Left lung (tissue), 10 donors: ENCODE measurements around the gene MXD1. TPM values are rescaled to one million over a fixed set of nuclear protein-coding genes. Genes with fewer than 3 reads are reported as not detected.

Experiments
- ATAC-seq: fragments of 200-7000 bp; cut with Tn5 transposase; one replicate; pipeline ENCODE4 v1.9.1; 2020; ENCODE audit warnings: moderate library complexity
- DNase-seq, 4 donors: peaks; one replicate each; pipeline ENCODE4 v3.0.0-alpha.2; 2013 to 2020
- H3K27ac ChIP-seq, 2 donors: fragments of 200-600 bp; sonication (generic) in 1 of 2; one replicate each; pipeline versions ENCODE4 v1.5.0 to v1.8.0; 2020 to 2021
- H3K27me3 ChIP-seq, 2 donors: fragments of 200-600 bp; sonication (generic) in 1 of 2; one replicate each; pipeline versions ENCODE4 v1.5.0 to v1.8.0; 2020 to 2021
- H3K36me3 ChIP-seq, 2 donors: fragments of 200-600 bp; sonication (generic) in 1 of 2; one replicate each; pipeline versions ENCODE4 v1.5.0 to v1.8.0; 2020 to 2021
- H3K4me1 ChIP-seq, 2 donors: fragments of 200-600 bp; one replicate each; pipeline ENCODE4 v1.8.0; 2021
- H3K4me3 ChIP-seq, 2 donors: fragments of 200-600 bp; sonication (generic) in 1 of 2; one replicate each; pipeline versions ENCODE4 v1.5.0 to v1.8.0; 2020 to 2021; ENCODE audit warnings: mild to moderate bottlenecking in 1 of 2
- H3K9me3 ChIP-seq, 2 donors: fragments of 200-600 bp; sonication (generic) in 1 of 2; one replicate each; pipeline versions ENCODE4 v1.5.0 to v1.8.0; 2020 to 2021
- intact Hi-C, 2 donors: fragments of 100-400 bp; cut with DNase I; formaldehyde crosslinking; loops; one replicate each; pipeline versions ENCODE4 v1.11.2 to v1.14.2; 2022
- polyA plus RNA-seq, 6 donors: library from polyadenylated mRNA; unstranded; fragments of 120-200 nt; gene quantifications; one replicate each; pipeline ENCODE4 v1.2.1, GENCODE V29; 2013; ENCODE audit not compliant: insufficient read length in 6 of 6
- total RNA-seq, 2 donors: library from RNA; stranded (reverse); fragmentation: NEBNext Ultra II Directional; extraction: Animal tissue kit (Norgen Biotek cat#: 25700); gene quantifications; one replicate each; pipeline ENCODE4 v1.2.1, GENCODE V29; 2021
- TF ChIP-seq, protein P1 (sequence below), 2 donors: fragments of 200-600 bp; sonication (generic) in 1 of 2; IDR thresholded peaks; one replicate each; pipeline versions ENCODE4 v1.5.0 to v1.8.0; 2021; ENCODE audit warnings: antibody characterized with exemption in 2 of 2
- donor health status: DM: no; HTN: yes; CAD: no.
- donor health status: DM: no; HTN: no; CAD: no.

MXD1 gene
- total and polyA plus RNA-seq, 8 donors, result 9.3 to 82.4 (median 12.8) TPM

- Histone ChIP-seq H3K27ac (peak overlapping the region in 1 of 2 donors; percentile 28), H3K4me3 (no peak overlapping the region), H3K27me3 (no peaks in the 10 kb centered on the region), H3K9me3 (no peaks in the 10 kb centered on the region), H3K4me1 (peaks cover 3 to 38% of the 10 kb centered on the region in 2 donors), H3K36me3 (peaks cover 0 to 33% of the 10 kb centered on the region in 2 donors)
- no peak for ATAC-seq
- TF ChIP-seq, protein P1, sequence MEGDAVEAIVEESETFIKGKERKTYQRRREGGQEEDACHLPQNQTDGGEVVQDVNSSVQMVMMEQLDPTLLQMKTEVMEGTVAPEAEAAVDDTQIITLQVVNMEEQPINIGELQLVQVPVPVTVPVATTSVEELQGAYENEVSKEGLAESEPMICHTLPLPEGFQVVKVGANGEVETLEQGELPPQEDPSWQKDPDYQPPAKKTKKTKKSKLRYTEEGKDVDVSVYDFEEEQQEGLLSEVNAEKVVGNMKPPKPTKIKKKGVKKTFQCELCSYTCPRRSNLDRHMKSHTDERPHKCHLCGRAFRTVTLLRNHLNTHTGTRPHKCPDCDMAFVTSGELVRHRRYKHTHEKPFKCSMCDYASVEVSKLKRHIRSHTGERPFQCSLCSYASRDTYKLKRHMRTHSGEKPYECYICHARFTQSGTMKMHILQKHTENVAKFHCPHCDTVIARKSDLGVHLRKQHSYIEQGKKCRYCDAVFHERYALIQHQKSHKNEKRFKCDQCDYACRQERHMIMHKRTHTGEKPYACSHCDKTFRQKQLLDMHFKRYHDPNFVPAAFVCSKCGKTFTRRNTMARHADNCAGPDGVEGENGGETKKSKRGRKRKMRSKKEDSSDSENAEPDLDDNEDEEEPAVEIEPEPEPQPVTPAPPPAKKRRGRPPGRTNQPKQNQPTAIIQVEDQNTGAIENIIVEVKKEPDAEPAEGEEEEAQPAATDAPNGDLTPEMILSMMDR (IDR thresholded peaks at IDR 0.05), result peak; percentile 31 to 63
- DNase-seq, result peak in 2 of 4 donors; percentile 35 to 64
- intact Hi-C loops, result loop anchor here in 1 of 2 donors (5.0 to 10.0 kb wide), 2 partner anchors 173 to 230 kb away; partner anchors contain the start of gene PCBP1
Measured at GRCh38 chr2:69911985-69912563, 2.8 kb upstream of the MXD1 start.

- H3K36me3 ChIP-seq, result peaks cover 0 to 29% of the 10 kb centered on the region in 2 donors
- ATAC-seq, result peak; percentile 88
- peaks cover 12 to 58% of the 10 kb centered on the region in 2 donors for H3K4me1 ChIP-seq
- H3K27ac ChIP-seq, result peak overlapping the region; percentile 98 to 99
- H3K27me3 ChIP-seq, result no peaks in the 10 kb centered on the region
- H3K4me3 ChIP-seq, result peak overlapping the region; percentile 56 to 90
- TF ChIP-seq, protein P1 (IDR thresholded peaks at IDR 0.05), result peak in 1 of 2 donors; percentile 23
- no peaks in the 10 kb centered on the region for H3K9me3 ChIP-seq
- peak; percentile 99 to 100 (median 100) for DNase-seq
- intact Hi-C loops, result loop anchor here in 1 of 2 donors (5.0 to 10.0 kb wide), 2 partner anchors 170 to 228 kb away; partner anchors contain the start of gene PCBP1
Measured at GRCh38 chr2:69914164-69914949, 552 bp upstream of the MXD1 start.

DNA sequence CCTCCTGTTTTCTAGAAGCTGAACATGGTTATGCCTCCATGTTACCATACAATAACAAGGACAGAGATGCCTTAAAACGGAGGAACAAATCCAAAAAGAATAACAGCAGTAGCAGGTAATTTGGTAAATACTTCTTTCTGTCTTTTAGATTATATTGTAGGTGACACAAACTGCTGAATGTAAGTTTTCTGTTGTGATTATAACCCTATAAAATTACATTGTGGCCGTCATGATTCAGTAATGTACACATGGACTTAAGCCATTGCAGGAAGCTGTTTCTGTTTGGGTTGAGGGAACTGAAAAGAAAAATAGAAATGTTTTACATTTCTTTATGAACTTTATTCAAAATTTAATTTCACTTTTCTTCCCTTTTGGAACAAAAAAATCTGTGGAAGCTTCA is 1.2 kb downstream of the MXD1 start:
- no peak for DNase-seq
- Histone ChIP-seq H3K4me3 (peak overlapping the region; percentile 84 to 90), H3K36me3 (peaks cover 0 to 39% of the 10 kb centered on the region in 2 donors), H3K27ac (peak overlapping the region; percentile 86 to 98), H3K27me3 (no peaks in the 10 kb centered on the region), H3K9me3 (no peaks in the 10 kb centered on the region), H3K4me1 (peaks cover 12 to 75% of the 10 kb centered on the region in 2 donors)
- intact Hi-C loops, result loop anchor here in 1 of 2 donors (10.0 kb wide), 1 partner anchor 169 kb away; the partner anchor contains the start of gene PCBP1
- ATAC-seq, result no peak
- TF ChIP-seq, protein P1 (IDR thresholded peaks at IDR 0.05), result no peak

GRCh38 chr2:69917852-69918251 is 2.9 kb downstream of the MXD1 start:
- TF ChIP-seq, protein P1 (IDR thresholded peaks at IDR 0.05), result no peak
- H3K27ac ChIP-seq, result peak overlapping the region; percentile 55 to 98
- DNase-seq (no peak), ATAC-seq (no peak)
- H3K4me3 ChIP-seq, result peak overlapping the region in 1 of 2 donors; percentile 90
- H3K27me3 ChIP-seq, result no peaks in the 10 kb centered on the region
- intact Hi-C loops, result loop anchor here in 1 of 2 donors (10.0 kb wide), 1 partner anchor 167 kb away; the partner anchor contains the start of gene PCBP1
- H3K36me3 ChIP-seq, result peaks cover 0 to 57% of the 10 kb centered on the region in 2 donors
- H3K4me1 ChIP-seq, result peaks cover 12 to 82% of the 10 kb centered on the region in 2 donors
- no peaks in the 10 kb centered on the region for H3K9me3 ChIP-seq
